ENCODE measurements around the gene MED20.

MED20 gene

DNA sequence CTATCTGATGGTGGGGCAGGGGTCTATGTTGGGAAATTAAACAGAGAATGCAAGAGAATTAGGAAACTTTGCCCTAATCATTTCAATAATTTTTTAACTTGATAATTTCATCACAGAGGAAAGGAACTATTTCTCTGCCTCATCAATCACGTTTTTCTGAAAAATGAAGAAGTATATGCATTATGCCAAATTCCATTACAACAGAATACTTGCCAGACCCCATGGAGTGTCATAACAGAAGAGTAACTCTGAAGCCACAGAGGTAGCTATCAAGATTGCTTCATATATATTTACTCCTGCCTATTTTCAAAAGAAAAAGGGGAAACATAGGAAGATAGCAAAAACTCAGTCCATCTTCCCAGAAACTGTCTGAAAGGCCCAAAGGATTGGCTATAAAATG lies 20.1 kb downstream of the MED20 start:
- DNase-seq, result no peak

DNA sequence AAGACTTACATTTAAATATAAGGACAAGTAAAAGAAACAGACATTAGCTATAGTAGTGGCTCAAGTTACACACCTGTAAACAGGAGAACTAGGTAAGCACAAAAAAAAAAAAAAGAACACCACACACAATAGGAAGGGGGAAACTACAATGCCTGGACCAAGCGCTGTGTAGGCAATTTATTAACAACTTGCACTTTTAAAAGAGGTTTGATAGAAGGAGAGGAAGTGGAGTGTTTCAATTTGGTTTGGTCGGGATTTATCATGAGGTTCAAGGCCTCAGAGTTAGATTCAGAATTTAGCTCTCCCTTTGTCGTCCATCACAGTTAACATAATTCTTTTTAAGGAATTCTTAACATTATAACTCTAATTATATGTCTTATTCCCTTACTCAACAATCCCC lies 24.7 kb downstream of the MED20 start:
- no peak for DNase-seq

GRCh38 chr6:41895300-41896233 lies 25.4 kb downstream of the MED20 start, which contains the start of gene USP49:
Gene USP49 (minus strand): TSS chr6:41895375. CDS start chr6:41806983, 88,392 bp downstream.
- DNase-seq, result peak; percentile 95

DNA sequence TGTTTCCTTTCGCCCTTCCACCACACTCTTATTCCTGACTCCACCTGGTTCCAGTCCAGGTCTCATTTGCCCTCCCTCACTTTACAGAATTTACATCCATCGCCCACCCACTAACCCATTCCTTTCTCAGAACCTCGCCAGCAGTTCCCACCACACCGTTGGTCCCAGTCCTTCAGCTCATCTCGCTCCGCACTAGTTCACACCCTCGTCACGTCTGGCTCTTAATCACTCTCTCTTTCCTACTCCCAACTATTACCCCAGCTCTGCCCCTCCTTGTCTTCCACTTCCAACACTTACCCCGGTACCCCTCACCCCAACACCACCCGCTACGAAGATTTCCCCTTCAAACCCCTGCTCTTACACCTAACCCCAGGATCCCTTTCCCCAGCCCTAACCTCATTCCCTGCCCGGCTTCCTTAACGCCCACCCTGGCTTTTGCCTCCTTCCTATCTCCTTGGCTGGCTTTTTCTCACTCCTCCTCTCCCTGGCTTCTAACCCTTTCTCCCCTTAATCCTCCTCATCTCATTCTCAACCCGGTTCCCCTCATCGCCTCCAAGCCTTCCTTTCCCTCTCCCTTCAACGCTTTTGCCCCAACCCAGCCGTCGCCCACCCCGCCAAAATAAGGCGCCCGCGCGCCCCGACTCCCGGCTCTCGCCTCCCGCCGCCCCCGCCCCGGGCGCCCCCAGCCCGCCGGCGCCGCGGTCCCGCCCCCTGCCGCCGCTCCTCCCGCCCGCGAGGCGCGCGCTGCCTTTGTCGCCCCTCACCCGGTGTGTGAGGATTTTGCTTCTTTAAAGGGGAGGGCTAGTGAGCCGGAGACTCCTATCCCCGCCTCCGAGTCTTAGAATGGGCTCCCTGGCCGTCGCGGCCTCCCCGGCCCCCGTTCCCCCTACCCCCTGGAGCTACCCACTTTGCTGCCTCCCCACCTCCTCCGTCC lies 26.3 kb downstream of the MED20 start:
- peak; percentile 5 for DNase-seq

- DNase-seq, result no peak
Measured at GRCh38 chr6:41892921-41893564, 27.9 kb downstream of the MED20 start.

DNA sequence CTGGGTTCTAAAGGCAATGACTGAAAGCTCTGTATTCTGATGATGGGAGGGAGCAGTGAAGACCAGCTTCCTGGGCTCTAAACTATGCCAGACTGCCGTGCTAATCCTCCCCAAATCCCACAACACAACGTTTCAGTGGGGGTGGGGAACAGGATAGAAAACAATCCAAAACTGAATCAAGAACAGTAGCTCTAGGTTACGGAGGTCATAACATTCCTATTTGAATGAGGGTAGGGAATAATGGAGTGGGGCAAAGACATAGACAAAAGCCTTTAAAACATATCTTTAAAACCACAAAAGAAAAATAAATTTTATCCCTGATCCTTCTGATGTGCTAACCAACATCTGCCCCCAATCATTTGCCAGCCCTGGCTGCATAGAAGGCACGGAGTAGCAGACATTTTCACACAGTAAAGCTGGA lies 33.6 kb downstream of the MED20 start:
- no peak for DNase-seq

- DNase-seq, result no peak
Measured at GRCh38 chr6:41885930-41886329, 35.0 kb downstream of the MED20 start.

DNA sequence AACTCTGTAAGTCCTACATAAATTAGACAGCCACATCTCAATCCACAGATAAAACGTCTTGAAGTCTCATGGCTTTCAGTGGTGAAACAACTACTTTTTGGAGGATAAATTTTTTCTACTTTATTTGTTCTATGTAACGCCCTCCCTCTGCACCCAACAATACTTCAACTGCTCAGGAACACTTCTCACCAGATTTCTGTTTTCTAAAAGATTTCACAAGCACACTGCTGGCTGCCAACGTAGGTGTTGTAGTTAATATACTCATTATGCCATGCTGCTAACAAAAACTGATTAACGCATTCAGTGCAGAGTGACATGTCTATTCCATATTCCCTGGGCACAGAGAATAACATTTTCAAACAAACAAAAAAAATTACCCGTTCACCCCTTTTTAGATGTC lies 36.0 kb downstream of the MED20 start:
- no peak for DNase-seq

- no peak for DNase-seq
Measured at GRCh38 chr6:41881506-41881905, 39.4 kb downstream of the MED20 start.

DNA sequence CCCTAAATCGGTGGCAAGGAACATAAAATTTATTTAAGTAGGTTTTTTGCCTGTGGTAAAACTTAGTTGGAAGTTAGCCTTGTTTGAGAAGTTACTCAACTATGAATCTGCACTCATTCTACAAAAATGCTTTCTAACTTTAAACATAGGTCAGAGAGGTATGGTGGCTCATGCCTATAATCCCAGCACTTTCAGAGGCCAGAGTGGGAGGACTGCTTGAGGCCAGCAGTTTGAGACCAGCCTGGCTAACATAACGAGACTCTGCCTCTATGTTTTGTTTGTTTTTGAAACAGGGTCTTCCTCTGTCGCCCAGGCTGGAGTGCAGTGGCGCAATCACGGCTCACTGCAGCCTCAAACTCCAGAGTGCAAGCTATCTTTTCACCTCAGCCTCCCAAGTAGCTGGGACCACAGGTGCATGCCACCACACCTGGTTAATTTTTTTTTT lies 42.0 kb downstream of the MED20 start:
- no peak for DNase-seq

DNA sequence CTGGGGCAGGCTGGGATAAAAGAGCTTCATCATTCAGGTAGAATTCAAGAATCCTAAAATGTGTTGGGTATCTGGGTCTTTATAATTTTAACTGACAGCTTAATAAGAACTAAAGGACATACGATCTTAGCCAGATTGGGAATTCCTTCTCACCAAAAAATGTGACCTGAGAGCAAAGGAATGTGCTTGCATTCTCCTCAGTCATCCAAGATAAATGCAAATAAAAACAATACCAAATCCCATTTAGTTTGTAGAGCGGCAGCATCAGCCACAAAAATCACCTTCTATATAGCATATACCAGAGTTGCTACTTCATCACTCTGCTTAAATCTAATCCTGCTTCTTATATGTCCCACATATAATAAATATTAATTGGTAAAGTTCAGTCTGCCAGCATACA lies 42.7 kb downstream of the MED20 start:
- no peak for DNase-seq

GRCh38 chr6:41877051-41877680 lies 43.8 kb downstream of the MED20 start:
- no peak for DNase-seq

DNA sequence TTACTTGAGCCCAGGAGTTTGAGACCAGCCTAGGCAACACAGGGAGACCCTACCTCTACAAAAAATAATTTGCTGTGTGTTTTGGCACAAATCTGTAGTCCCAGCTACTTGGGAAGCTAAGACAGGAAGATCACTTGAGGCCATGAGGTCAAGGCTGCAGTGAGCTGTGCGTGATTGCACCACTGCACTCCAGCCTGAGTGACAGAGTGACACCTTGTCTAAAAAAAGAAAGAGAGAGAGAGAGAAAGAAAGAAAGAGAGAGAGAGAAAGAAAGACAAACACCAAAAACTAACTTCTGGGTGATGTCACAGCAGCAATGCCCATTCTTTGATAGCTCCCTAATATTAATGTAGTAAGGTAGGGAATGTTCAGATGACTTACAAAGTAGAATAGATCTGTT lies 46.2 kb downstream of the MED20 start:
- DNase-seq, result no peak

DNA sequence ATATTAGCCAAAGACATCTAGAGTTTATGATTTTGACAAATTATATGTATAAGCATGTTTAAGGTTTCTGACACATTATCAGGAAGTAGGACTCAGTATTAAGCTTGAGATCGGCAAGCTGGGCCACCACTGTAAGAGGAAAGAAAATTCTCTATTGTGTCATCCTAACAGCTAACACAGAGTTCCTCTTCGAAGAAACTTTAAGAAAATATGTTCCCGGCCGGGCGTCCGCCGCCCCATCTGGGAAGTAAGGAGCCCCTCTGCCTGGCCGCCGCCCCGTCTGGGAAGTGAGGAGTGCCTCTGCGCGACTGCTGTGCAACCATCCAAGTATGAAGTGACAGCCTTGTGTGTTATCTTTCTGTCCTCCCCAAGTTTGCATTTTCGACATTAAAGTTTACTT lies 48.8 kb downstream of the MED20 start:
- no peak for DNase-seq

- DNase-seq, result no peak
Measured at GRCh38 chr6:41871691-41872090, 49.2 kb downstream of the MED20 start.

DNA sequence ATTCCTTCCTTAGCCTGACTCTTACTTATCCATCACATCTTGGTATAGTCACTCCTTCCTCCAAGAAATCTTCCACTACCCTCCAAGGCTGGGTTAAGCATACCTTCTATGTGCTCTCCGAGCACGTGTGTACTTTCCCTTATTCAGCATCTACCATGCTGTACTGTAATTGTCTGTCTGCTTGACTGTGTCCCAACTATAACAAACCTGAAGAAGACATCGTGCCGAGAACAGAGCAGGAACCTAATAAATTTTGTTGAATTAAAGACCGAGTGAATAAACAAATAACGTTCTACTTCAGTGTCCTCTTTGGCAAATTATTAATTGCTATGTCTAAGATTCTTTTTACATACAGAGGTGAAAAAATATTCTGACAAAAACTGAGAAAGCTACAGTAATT lies 61.6 kb downstream of the MED20 start:
- no peak for DNase-seq

DNA sequence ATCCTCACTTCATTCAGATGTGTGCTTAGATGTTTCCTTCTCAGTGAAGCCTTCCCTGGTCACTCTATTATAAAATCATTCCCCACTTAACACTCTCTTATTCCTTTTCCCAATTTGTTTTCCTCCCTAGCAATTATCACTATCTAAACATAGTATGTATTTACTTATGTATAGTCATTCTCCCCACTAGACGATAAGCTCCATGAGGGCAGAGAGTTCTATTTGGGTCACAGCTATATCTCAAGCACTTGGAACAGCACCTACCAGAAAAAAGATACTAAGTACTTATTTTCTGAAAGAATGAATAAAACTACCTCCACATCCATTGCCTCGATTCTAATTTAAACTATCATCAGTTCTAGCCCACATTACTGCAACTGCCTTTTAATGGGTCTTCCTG lies 62.2 kb downstream of the MED20 start:
- DNase-seq, result no peak
